ENCODE results near the gene DRC3. TPM values are rescaled to one million over a fixed set of nuclear protein-coding genes. Genes with fewer than 3 reads are reported as not detected.

DRC3 gene
- total and polyA plus RNA-seq, 2 donors (not counting 3 experiments of a cell fraction or from before 2014, with no cell fraction given): 1.6 to 2.9 TPM

- Histone ChIP-seq H3K27ac (ENCODE audit: insufficient read depth, low read depth, low read length) (no peak overlapping the region), H3K79me2 (ENCODE audit: control insufficient read depth, insufficient read depth, low read length) (peaks cover 7% of the 10 kb centered on the region), H4K20me1 (replicated peaks; ENCODE audit: control insufficient read depth, extremely low read depth, insufficient read depth, low read length) (no peaks in the 10 kb centered on the region), H3K4me2 (ENCODE audit: insufficient read depth, low read length) (no peak overlapping the region), H3K9me1 (replicated peaks; ENCODE audit: control insufficient read depth, extremely low read depth, insufficient read depth, low read length) (no peaks in the 10 kb centered on the region), H3K36me3 (ENCODE audit: control insufficient read depth in 2 of 2, extremely low read depth in 1 of 2, insufficient read depth in 2 of 2, low read length in 2 of 2) (peaks cover 0 to 2% of the 10 kb centered on the region in 2 experiments), H3K27me3 (ENCODE audit: control insufficient read depth in 2 of 2, insufficient read depth in 2 of 2, low read length in 2 of 2) (no peaks in the 10 kb centered on the region), H3K9ac (replicated peaks; ENCODE audit: extremely low read depth, insufficient read depth, low read length) (no peak overlapping the region), H3K9me3 (replicated peaks; ENCODE audit: control insufficient read depth, insufficient read depth, low read length) (no peaks in the 10 kb centered on the region), H2AFZ (ENCODE audit: low read depth, low read length) (no peak overlapping the region), H3K4me1 (ENCODE audit: control insufficient read depth, extremely low read depth, insufficient read depth, low read length) (peaks cover 15% of the 10 kb centered on the region), H3K4me3 (replicated peaks in 1 of 3; ENCODE audit: insufficient read depth in 1 of 3, low read depth in 1 of 3, low read length in 3 of 3) (no peak overlapping the region)
- intact Hi-C loops (cut with micrococcal nuclease): no loop called here
- ChIA-PET POLR2A (no interaction called here), CTCF (no interaction called here)
- dilution Hi-C loops (cut with MboI; ENCODE audit: extremely low pct_ligation_motif_present, low sequenced_read_pairs): loop anchor here (25.0 kb wide), 1 partner anchor 156 kb away; no protein-coding TSS in a partner anchor
- no peak for TF ChIP-seq MAX (IDR thresholded peaks at IDR 0.05; ENCODE audit: insufficient read depth, insufficient read length)
- TF ChIP-seq EZH2 (IDR thresholded peaks at IDR 0.05; ENCODE audit: borderline replicate concordance, low read depth, low read length, severe bottlenecking): no peak
- no peak for TF ChIP-seq FOS (IDR thresholded peaks at IDR 0.05; ENCODE audit: borderline replicate concordance, insufficient read depth, low read length)
- TF ChIP-seq GATA2 (IDR thresholded peaks at IDR 0.05; ENCODE audit: insufficient read depth, insufficient read length, low read depth, low read length): no peak
- TF ChIP-seq MYC (IDR thresholded peaks at IDR 0.05; ENCODE audit: low read depth, low read length): no peak
- no peak for TF ChIP-seq CTCF (IDR thresholded peaks at IDR 0.05; ENCODE audit: extremely low read depth in 1 of 2, insufficient read depth in 1 of 2, low read depth in 1 of 2, low read length in 2 of 2)
- no peak for TF ChIP-seq JUN (IDR thresholded peaks at IDR 0.05; ENCODE audit: borderline replicate concordance, insufficient read depth, insufficient read length, low read depth)
- TF ChIP-seq POLR2AphosphoS5 (IDR thresholded peaks at IDR 0.05; ENCODE audit: insufficient read depth, low read depth, low read length): no peak
- no peak for TF ChIP-seq POLR2A (IDR thresholded peaks at IDR 0.05; ENCODE audit: low read depth, low read length)
- DNase-seq (ENCODE audit: low read depth, low spot score): no peak
- FAIRE-seq: no peak
- no TSS peak for BruUV-seq (replicated peaks)
Measured at GRCh38 chr17:18042983-18043382, 70.3 kb downstream of the DRC3 start.
